Choroid plexus epithelial cell (primary cell): ENCODE data around the gene ENOX2.
A peak's percentile ranks its signal among the peaks of the same experiment; 100 is the strongest.
"Not testable (repeated sequence)": the region's sequence is repeated elsewhere in the genome, so short reads cannot be mapped to it uniquely, and the experiment has no call there.

ENCODE experiments used
- DNase-seq: peaks from one replicate; pipeline ENCODE4 v3.0.0-alpha.2; 2010; ENCODE audit warnings: low read depth
- H3K4me3 ChIP-seq: 2 replicates; pipeline ENCODE4 v1.5.1; 2011; ENCODE audit warnings: low read depth, mild to moderate bottlenecking, control low read depth, low read length, moderate library complexity
- CTCF ChIP-seq: conservative IDR thresholded peaks from 2 replicates; pipeline ENCODE4 v1.5.1; 2011; ENCODE audit warnings: low read depth, mild to moderate bottlenecking, control low read depth, inconsistent platforms, low read length, moderate library complexity

Gene ENOX2

GRCh38 chrX:130827648-130828047, 75.4 kb downstream of the ENOX2 start:
- no peak overlapping the region for H3K4me3 ChIP-seq
- TF ChIP-seq CTCF: no peak
- no peak for DNase-seq

GRCh38 chrX:130826249-130826648, 76.8 kb downstream of the ENOX2 start:
- TF ChIP-seq CTCF: no peak

GRCh38 chrX:130825525-130825924, 77.5 kb downstream of the ENOX2 start:
- H3K4me3 ChIP-seq: no peak overlapping the region
- TF ChIP-seq CTCF: no peak
- DNase-seq: no peak

More at GRCh38 chrX:130826249-130826648, 76.8 kb downstream of the ENOX2 start:
- H3K4me3 ChIP-seq: no peak overlapping the region
- DNase-seq: no peak

GRCh38 chrX:130819367-130819766, 83.6 kb downstream of the ENOX2 start:
- not testable (repeated sequence) for DNase-seq, H3K4me3 ChIP-seq

GRCh38 chrX:130813932-130814331, 89.1 kb downstream of the ENOX2 start:
- peak; percentile 7 for DNase-seq
- H3K4me3 ChIP-seq: not testable (repeated sequence)

GRCh38 chrX:130810561-130810960, 92.4 kb downstream of the ENOX2 start:
- DNase-seq: no peak
- TF ChIP-seq CTCF: no peak
- H3K4me3 ChIP-seq: no peak overlapping the region

GRCh38 chrX:130805903-130806302, 97.1 kb downstream of the ENOX2 start:
- no peak for TF ChIP-seq CTCF
- no peak for DNase-seq
- H3K4me3 ChIP-seq: no peak overlapping the region

GRCh38 chrX:130803537-130803936, 99.5 kb downstream of the ENOX2 start:
- no peak overlapping the region for H3K4me3 ChIP-seq
- TF ChIP-seq CTCF: no peak
- DNase-seq: no peak
